ENCODE measurements around the gene EIF4A3.
A peak's percentile ranks its signal among the peaks of the same experiment; 100 is the strongest.

EIF4A3 gene

DNA sequence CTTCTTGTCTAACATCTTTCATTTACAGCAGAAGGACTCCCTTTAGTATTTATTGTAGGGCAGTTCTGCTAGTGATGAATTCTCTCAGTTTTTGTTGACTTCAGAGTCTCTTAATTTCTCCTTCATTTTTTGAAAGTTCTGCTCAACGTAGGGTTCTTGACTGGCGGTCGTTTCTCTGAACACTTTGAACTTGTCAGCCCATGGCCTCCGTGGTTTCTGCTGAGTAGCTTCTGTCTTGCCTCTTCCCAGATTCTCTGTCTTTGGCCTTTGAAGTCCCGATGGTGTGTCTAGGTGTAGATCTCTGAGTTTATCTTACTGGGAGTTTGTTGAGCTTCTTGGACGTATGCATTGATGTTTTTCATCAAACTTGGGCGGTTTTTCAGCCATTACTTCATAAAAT is 32.2 kb downstream of the EIF4A3 start:
- peaks cover 7% of the 10 kb centered on the region for H3K4me1 ChIP-seq (ENCODE audit: insufficient read depth, low read length)
- H3K27me3 ChIP-seq (ENCODE audit: insufficient read depth, low read length, poor library complexity) = no peaks in the 10 kb centered on the region
- H2AFZ ChIP-seq (ENCODE audit: low read depth, low read length) = no peak overlapping the region
- TF ChIP-seq, protein P1, sequence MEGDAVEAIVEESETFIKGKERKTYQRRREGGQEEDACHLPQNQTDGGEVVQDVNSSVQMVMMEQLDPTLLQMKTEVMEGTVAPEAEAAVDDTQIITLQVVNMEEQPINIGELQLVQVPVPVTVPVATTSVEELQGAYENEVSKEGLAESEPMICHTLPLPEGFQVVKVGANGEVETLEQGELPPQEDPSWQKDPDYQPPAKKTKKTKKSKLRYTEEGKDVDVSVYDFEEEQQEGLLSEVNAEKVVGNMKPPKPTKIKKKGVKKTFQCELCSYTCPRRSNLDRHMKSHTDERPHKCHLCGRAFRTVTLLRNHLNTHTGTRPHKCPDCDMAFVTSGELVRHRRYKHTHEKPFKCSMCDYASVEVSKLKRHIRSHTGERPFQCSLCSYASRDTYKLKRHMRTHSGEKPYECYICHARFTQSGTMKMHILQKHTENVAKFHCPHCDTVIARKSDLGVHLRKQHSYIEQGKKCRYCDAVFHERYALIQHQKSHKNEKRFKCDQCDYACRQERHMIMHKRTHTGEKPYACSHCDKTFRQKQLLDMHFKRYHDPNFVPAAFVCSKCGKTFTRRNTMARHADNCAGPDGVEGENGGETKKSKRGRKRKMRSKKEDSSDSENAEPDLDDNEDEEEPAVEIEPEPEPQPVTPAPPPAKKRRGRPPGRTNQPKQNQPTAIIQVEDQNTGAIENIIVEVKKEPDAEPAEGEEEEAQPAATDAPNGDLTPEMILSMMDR (IDR thresholded peaks at IDR 0.05; ENCODE audit: borderline replicate concordance, extremely low read depth, low read length, poor library complexity, severe bottlenecking) = no peak
- TF ChIP-seq EZH2 (IDR thresholded peaks at IDR 0.05; ENCODE audit: borderline replicate concordance, low read depth, low read length, severe bottlenecking) = no peak
- H4K20me1 ChIP-seq (ENCODE audit: insufficient read depth, low read length) = no peaks in the 10 kb centered on the region
- DNase-seq (peak; percentile 47), ATAC-seq (ENCODE audit: insufficient read depth, low read depth) (peak; percentile 67)
- no peaks in the 10 kb centered on the region for H3K9me3 ChIP-seq (ENCODE audit: insufficient read depth, low read length, severe bottlenecking)
- no peak overlapping the region for H3K4me2 ChIP-seq (ENCODE audit: insufficient read depth, low read length)
- H3K79me2 ChIP-seq (ENCODE audit: insufficient read depth, low read length) = no peaks in the 10 kb centered on the region
- H3K27ac ChIP-seq (ENCODE audit: low read length) = no peak overlapping the region
- no peak overlapping the region for H3K9ac ChIP-seq (ENCODE audit: low read depth, low read length)
- peaks cover 2% of the 10 kb centered on the region; the same call in 1 of the 2 replicates for H3K36me3 ChIP-seq (ENCODE audit: insufficient read depth, low read length)
- H3K4me3 ChIP-seq (ENCODE audit: low read depth in 1 of 2, low read length in 2 of 2) = no peak overlapping the region

DNA sequence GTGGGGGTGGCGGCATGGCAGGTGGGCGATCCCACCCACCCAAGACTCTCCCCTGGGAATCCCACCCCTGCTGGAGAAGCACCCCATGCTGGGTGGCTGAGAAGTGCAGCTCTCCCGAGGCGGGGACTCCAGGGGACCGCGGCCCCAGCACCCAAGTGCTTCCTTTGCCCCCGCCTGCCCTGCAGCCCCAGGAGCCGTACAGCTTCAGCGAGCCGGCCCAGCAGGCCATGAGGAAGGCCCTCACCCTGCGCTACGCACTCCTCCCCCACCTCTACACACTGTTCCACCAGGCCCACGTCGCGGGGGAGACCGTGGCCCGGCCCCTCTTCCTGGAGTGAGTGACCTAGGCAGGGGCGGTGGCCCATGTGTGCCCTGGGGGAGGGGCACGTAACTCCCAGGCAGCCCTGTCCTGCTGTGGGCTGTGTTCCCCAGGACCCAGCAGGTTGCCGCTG is 33.9 kb downstream of the EIF4A3 start:
- Histone ChIP-seq H3K27me3 (ENCODE audit: insufficient read depth, low read length, poor library complexity) (no peaks in the 10 kb centered on the region), H4K20me1 (ENCODE audit: insufficient read depth, low read length) (no peaks in the 10 kb centered on the region), H3K36me3 (ENCODE audit: insufficient read depth, low read length) (no peaks in the 10 kb centered on the region), H3K27ac (ENCODE audit: low read length) (no peak overlapping the region), H3K4me1 (ENCODE audit: insufficient read depth, low read length) (peaks cover 7% of the 10 kb centered on the region), H3K4me3 (ENCODE audit: low read depth in 1 of 2, low read length in 2 of 2) (no peak overlapping the region), H3K79me2 (ENCODE audit: insufficient read depth, low read length) (no peaks in the 10 kb centered on the region), H2AFZ (ENCODE audit: low read depth, low read length) (no peak overlapping the region), H3K4me2 (ENCODE audit: insufficient read depth, low read length) (no peak overlapping the region), H3K9ac (ENCODE audit: low read depth, low read length) (no peak overlapping the region), H3K9me3 (ENCODE audit: insufficient read depth, low read length, severe bottlenecking) (no peaks in the 10 kb centered on the region)
- ATAC-seq (ENCODE audit: insufficient read depth, low read depth) (0 out of 3 replicates have a peak, but pooled peaks have one; percentile 16), DNase-seq (no peak)
- no peak for TF ChIP-seq EZH2 (IDR thresholded peaks at IDR 0.05; ENCODE audit: borderline replicate concordance, low read depth, low read length, severe bottlenecking)
- TF ChIP-seq, protein P1 (IDR thresholded peaks at IDR 0.05; ENCODE audit: borderline replicate concordance, extremely low read depth, low read length, poor library complexity, severe bottlenecking) = no peak

DNA sequence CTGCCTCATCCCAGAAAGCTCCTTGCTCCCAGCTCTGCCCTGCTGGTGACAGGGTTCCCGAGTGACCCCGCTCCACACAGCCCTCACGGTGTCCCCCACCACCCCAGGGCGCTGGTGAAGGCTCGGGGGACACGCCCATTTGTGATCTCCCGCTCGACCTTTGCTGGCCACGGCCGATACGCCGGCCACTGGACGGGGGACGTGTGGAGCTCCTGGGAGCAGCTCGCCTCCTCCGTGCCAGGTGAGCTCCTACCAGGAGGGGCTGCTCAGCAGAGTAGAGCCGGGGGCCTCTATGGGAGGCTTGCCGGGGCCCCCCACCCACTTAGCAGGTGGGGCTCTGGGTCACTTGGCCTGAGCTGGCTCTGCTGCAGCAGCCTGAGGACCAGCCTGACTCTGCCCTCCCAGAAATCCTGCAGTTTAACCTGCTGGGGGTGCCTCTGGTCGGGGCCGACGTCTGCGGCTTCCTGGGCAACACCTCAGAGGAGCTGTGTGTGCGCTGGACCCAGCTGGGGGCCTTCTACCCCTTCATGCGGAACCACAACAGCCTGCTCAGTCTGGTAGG is 34.4 kb downstream of the EIF4A3 start:
- Histone ChIP-seq H2AFZ (ENCODE audit: low read depth, low read length) (no peak overlapping the region), H3K9ac (ENCODE audit: low read depth, low read length) (no peak overlapping the region), H3K27ac (ENCODE audit: low read length) (no peak overlapping the region), H3K27me3 (ENCODE audit: insufficient read depth, low read length, poor library complexity) (no peaks in the 10 kb centered on the region), H3K36me3 (ENCODE audit: insufficient read depth, low read length) (no peaks in the 10 kb centered on the region), H3K79me2 (ENCODE audit: insufficient read depth, low read length) (no peaks in the 10 kb centered on the region), H3K4me1 (ENCODE audit: insufficient read depth, low read length) (peaks cover 7% of the 10 kb centered on the region), H3K4me2 (ENCODE audit: insufficient read depth, low read length) (no peak overlapping the region), H3K9me3 (ENCODE audit: insufficient read depth, low read length, severe bottlenecking) (no peaks in the 10 kb centered on the region), H3K4me3 (ENCODE audit: low read depth in 1 of 2, low read length in 2 of 2) (no peak overlapping the region), H4K20me1 (ENCODE audit: insufficient read depth, low read length) (no peaks in the 10 kb centered on the region)
- DNase-seq (no peak), ATAC-seq (ENCODE audit: insufficient read depth, low read depth) (0 out of 3 replicates have a peak, but pooled peaks have one; percentile 5)
- TF ChIP-seq, protein P1 (IDR thresholded peaks at IDR 0.05; ENCODE audit: borderline replicate concordance, extremely low read depth, low read length, poor library complexity, severe bottlenecking) = no peak
- TF ChIP-seq EZH2 (IDR thresholded peaks at IDR 0.05; ENCODE audit: borderline replicate concordance, low read depth, low read length, severe bottlenecking) = no peak

All from DND-41 (cell line).